HEK293 (cell line): ENCODE results near the gene ENO3.

ENCODE experiments used
- GLIS2 ChIP-seq: fragments of 450-650 bp; formaldehyde crosslinking; IDR thresholded peaks from 2 replicates; pipeline ENCODE4 v1.5.1; 2016; ENCODE audit warnings: missing biosample characterization, missing genetic modification characterization
- KLF10 ChIP-seq: fragments of 450-650 bp; IDR thresholded peaks from 2 replicates; pipeline ENCODE4 v1.5.1; 2018; ENCODE audit warnings: missing biosample characterization, mild to moderate bottlenecking, missing genetic modification characterization
- KLF16 ChIP-seq: fragments of 450-650 bp; formaldehyde crosslinking; IDR thresholded peaks from 2 replicates; pipeline ENCODE4 v1.5.1; 2017; ENCODE audit warnings: missing biosample characterization, missing genetic modification characterization
- KLF7 ChIP-seq: fragments of 450-650 bp; formaldehyde crosslinking; IDR thresholded peaks from 2 replicates; pipeline ENCODE4 v1.5.1; 2016; ENCODE audit warnings: missing biosample characterization, missing genetic modification characterization, borderline replicate concordance
- MZF1 ChIP-seq: fragments of 450-650 bp; formaldehyde crosslinking; IDR thresholded peaks from 2 replicates; pipeline ENCODE4 v1.5.1; 2017; ENCODE audit warnings: missing biosample characterization, missing genetic modification characterization, borderline replicate concordance
- OVOL3 ChIP-seq: fragments of 450-650 bp; formaldehyde crosslinking; IDR thresholded peaks from 2 replicates; pipeline ENCODE4 v1.5.1; 2016; ENCODE audit warnings: missing biosample characterization, missing genetic modification characterization
- SP2 ChIP-seq: fragments of 450-650 bp; formaldehyde crosslinking; IDR thresholded peaks from 2 replicates; pipeline ENCODE4 v1.5.1; 2016; ENCODE audit warnings: missing biosample characterization, missing genetic modification characterization
- ZBTB20 ChIP-seq: fragments of 450-650 bp; formaldehyde crosslinking; IDR thresholded peaks from 2 replicates; pipeline ENCODE4 v1.5.1; 2016; ENCODE audit warnings: missing biosample characterization, missing genetic modification characterization
- ZBTB7A ChIP-seq: fragments of 450-650 bp; formaldehyde crosslinking; IDR thresholded peaks from 2 replicates; pipeline ENCODE4 v1.5.1; 2016; ENCODE audit warnings: low read depth, missing biosample characterization, missing genetic modification characterization
- ZBTB8A ChIP-seq: fragments of 450-650 bp; formaldehyde crosslinking; IDR thresholded peaks from 2 replicates; pipeline ENCODE4 v1.5.1; 2016; ENCODE audit warnings: missing biosample characterization, missing genetic modification characterization
- ZEB2 ChIP-seq: fragments of 450-650 bp; formaldehyde crosslinking; IDR thresholded peaks from 2 replicates; pipeline ENCODE4 v1.5.1; 2016; ENCODE audit warnings: missing biosample characterization, missing genetic modification characterization
- ZFP37 ChIP-seq: fragments of 450-650 bp; formaldehyde crosslinking; IDR thresholded peaks from 2 replicates; pipeline ENCODE4 v1.5.1; 2016; ENCODE audit warnings: missing biosample characterization, missing genetic modification characterization
- ZNF24 ChIP-seq: fragments of 450-650 bp; formaldehyde crosslinking; IDR thresholded peaks from 2 replicates; pipeline ENCODE4 v1.5.1; 2016; ENCODE audit warnings: missing biosample characterization, missing genetic modification characterization
- ZNF266 ChIP-seq: fragments of 450-650 bp; formaldehyde crosslinking; IDR thresholded peaks from 2 replicates; pipeline ENCODE4 v1.5.1; 2016; ENCODE audit warnings: missing biosample characterization, missing genetic modification characterization, low read depth
- ZNF292 ChIP-seq: fragments of 450-650 bp; formaldehyde crosslinking; IDR thresholded peaks from 2 replicates; pipeline ENCODE4 v1.5.1; 2016; ENCODE audit warnings: low read depth, missing biosample characterization, missing genetic modification characterization, borderline replicate concordance
- ZNF335 ChIP-seq: fragments of 450-650 bp; formaldehyde crosslinking; conservative IDR thresholded peaks from 2 replicates; pipeline ENCODE4 v1.5.1; 2016; ENCODE audit warnings: missing biosample characterization, missing genetic modification characterization
- ZNF341 ChIP-seq: fragments of 450-650 bp; formaldehyde crosslinking; IDR thresholded peaks from 2 replicates; pipeline ENCODE4; 2016; ENCODE audit warnings: low read depth, missing biosample characterization, missing genetic modification characterization
- ZNF366 ChIP-seq: fragments of 450-650 bp; formaldehyde crosslinking; conservative IDR thresholded peaks from 2 replicates; pipeline ENCODE4 v1.5.1; 2016; ENCODE audit warnings: missing biosample characterization, missing genetic modification characterization
- ZNF394 ChIP-seq: fragments of 450-650 bp; formaldehyde crosslinking; IDR thresholded peaks from 2 replicates; pipeline ENCODE4 v1.5.1; 2016; ENCODE audit warnings: missing biosample characterization, missing genetic modification characterization, mild to moderate bottlenecking, moderate library complexity, borderline replicate concordance
- ZNF629 ChIP-seq: fragments of 450-650 bp; formaldehyde crosslinking; IDR thresholded peaks from 2 replicates; pipeline ENCODE4 v1.5.1; 2017; ENCODE audit warnings: missing biosample characterization, missing genetic modification characterization
- ZNF670 ChIP-seq: fragments of 450-650 bp; formaldehyde crosslinking; IDR thresholded peaks from 2 replicates; pipeline ENCODE4 v1.5.1; 2016; ENCODE audit warnings: missing biosample characterization, missing genetic modification characterization, low read depth
- ZNF768 ChIP-seq: fragments of 450-650 bp; formaldehyde crosslinking; IDR thresholded peaks from 2 replicates; pipeline ENCODE4 v1.5.1; 2018; ENCODE audit warnings: missing biosample characterization, mild to moderate bottlenecking, missing genetic modification characterization
- ZXDB ChIP-seq: fragments of 450-650 bp; formaldehyde crosslinking; IDR thresholded peaks from 2 replicates; pipeline ENCODE4 v1.5.1; 2016; ENCODE audit warnings: missing biosample characterization, missing genetic modification characterization
- TF ChIP-seq, protein P1 (sequence below): fragments of 450-650 bp; formaldehyde crosslinking; IDR thresholded peaks from 2 replicates; pipeline ENCODE4; 2016; ENCODE audit warnings: missing biosample characterization, missing genetic modification characterization
- TF ChIP-seq, protein P2 (sequence below): fragments of 450-650 bp; formaldehyde crosslinking; IDR thresholded peaks from 2 replicates; pipeline ENCODE4 v1.5.1; 2016; ENCODE audit warnings: missing biosample characterization, missing genetic modification characterization
- TF ChIP-seq, protein P3 (sequence below): fragments of 450-650 bp; formaldehyde crosslinking; IDR thresholded peaks from 2 replicates; pipeline ENCODE4 v1.5.1; 2016; ENCODE audit warnings: missing biosample characterization, missing genetic modification characterization
- TF ChIP-seq, protein P4 (sequence below): fragments of 450-650 bp; formaldehyde crosslinking; IDR thresholded peaks from 2 replicates; pipeline ENCODE4 v1.5.1; 2017; ENCODE audit warnings: missing biosample characterization, missing genetic modification characterization
- TF ChIP-seq, protein P5 (sequence below): fragments of 450-650 bp; formaldehyde crosslinking; conservative IDR thresholded peaks from 2 replicates; pipeline ENCODE4 v1.5.1; 2016; ENCODE audit warnings: low read depth, missing biosample characterization, missing genetic modification characterization

The ENO3 gene

DNA sequence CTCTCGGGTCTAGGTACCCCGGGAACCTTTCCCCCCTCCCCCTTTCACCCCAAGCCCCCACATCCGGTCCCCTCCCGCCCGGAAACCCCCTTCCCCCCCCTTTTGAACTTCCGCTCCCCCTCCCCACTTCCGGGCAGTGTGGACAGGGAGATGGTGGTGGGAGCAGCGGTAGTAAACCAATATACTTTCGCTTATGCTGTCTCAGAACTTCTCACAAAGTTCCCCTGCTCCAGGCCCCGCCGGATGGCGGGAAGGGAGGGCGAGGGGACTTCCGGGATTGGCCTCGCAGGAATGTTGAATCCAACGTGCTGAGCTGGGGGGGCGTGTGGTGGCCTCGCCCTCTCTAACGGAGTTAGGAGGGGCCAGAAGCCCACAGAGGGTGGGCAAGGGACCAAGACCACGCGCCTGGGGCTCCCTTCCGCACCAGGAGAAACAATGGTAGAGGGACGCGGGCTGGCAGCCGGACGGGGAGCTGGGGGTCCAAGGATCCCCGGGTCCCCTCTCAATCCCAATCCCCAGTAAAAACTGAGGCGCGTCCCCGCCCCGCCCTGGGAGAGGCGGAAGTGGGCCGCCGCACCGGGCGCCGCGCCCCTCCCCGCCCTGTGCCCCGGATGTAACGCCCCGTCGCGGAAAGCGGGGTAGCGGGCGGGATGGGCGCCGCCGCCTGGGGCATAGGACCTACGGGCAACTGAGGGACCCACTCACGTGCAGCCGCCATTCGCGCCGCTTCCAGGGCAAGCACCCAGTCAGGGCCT is 3.3 kb upstream of the ENO3 start (continued):
- TF ChIP-seq ZNF670 (tag by site-specific recombination) (no peak), ZNF335 (tag by site-specific recombination) (peak; percentile 67), SP2 (tag by site-specific recombination) (peak; percentile 82), KLF16 (tag by site-specific recombination) (peak; percentile 64), GLIS2 (peak; percentile 90), MZF1 (tag by site-specific recombination) (peak; percentile 57), ZBTB7A (tag by site-specific recombination) (peak; percentile 80; the same call in 1 of the 2 replicates), ZNF394 (0 out of 2 replicates have a peak, but pooled peaks have one; percentile 26), ZNF24 (tag by site-specific recombination) (0 out of 2 replicates have a peak, but pooled peaks have one; percentile 11), ZFP37 (tag by site-specific recombination) (0 out of 2 replicates have a peak, but pooled peaks have one; percentile 66), ZNF768 (no peak), ZNF341 (tag by site-specific recombination) (peak; percentile 68), KLF7 (tag by site-specific recombination) (peak; percentile 68), ZBTB20 (peak; percentile 37; the same call in 1 of the 2 replicates), ZEB2 (tag by site-specific recombination) (peak; percentile 61), KLF10 (peak; percentile 55; the same call in 1 of the 2 replicates), ZNF629 (tag by site-specific recombination) (0 out of 2 replicates have a peak, but pooled peaks have one; percentile 10), ZNF366 (tag by site-specific recombination) (no peak), ZXDB (tag by site-specific recombination) (0 out of 2 replicates have a peak, but pooled peaks have one; percentile 32), ZNF292 (tag by site-specific recombination) (no peak), OVOL3 (tag by site-specific recombination) (peak; percentile 52; the same call in 1 of the 2 replicates), ZBTB8A (peak; percentile 99), ZNF266 (no peak; the same call in 1 of the 2 replicates)
- TF ChIP-seq, protein P1, sequence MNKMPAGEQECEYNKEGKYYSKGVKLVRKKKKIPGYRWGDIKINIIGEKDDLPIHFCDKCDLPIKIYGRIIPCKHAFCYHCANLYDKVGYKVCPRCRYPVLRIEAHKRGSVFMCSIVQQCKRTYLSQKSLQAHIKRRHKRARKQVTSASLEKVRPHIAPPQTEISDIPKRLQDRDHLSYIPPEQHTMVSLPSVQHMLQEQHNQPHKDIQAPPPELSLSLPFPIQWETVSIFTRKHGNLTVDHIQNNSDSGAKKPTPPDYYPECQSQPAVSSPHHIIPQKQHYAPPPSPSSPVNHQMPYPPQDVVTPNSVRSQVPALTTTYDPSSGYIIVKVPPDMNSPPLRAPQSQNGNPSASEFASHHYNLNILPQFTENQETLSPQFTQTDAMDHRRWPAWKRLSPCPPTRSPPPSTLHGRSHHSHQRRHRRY: 0 out of 2 replicates have a peak, but pooled peaks have one; percentile 29
- TF ChIP-seq, protein P2, sequence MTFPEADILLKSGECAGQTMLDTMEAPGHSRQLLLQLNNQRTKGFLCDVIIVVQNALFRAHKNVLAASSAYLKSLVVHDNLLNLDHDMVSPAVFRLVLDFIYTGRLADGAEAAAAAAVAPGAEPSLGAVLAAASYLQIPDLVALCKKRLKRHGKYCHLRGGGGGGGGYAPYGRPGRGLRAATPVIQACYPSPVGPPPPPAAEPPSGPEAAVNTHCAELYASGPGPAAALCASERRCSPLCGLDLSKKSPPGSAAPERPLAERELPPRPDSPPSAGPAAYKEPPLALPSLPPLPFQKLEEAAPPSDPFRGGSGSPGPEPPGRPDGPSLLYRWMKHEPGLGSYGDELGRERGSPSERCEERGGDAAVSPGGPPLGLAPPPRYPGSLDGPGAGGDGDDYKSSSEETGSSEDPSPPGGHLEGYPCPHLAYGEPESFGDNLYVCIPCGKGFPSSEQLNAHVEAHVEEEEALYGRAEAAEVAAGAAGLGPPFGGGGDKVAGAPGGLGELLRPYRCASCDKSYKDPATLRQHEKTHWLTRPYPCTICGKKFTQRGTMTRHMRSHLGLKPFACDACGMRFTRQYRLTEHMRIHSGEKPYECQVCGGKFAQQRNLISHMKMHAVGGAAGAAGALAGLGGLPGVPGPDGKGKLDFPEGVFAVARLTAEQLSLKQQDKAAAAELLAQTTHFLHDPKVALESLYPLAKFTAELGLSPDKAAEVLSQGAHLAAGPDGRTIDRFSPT (tag by site-specific recombination): 0 out of 2 replicates have a peak, but pooled peaks have one; percentile 71
- TF ChIP-seq, protein P3, sequence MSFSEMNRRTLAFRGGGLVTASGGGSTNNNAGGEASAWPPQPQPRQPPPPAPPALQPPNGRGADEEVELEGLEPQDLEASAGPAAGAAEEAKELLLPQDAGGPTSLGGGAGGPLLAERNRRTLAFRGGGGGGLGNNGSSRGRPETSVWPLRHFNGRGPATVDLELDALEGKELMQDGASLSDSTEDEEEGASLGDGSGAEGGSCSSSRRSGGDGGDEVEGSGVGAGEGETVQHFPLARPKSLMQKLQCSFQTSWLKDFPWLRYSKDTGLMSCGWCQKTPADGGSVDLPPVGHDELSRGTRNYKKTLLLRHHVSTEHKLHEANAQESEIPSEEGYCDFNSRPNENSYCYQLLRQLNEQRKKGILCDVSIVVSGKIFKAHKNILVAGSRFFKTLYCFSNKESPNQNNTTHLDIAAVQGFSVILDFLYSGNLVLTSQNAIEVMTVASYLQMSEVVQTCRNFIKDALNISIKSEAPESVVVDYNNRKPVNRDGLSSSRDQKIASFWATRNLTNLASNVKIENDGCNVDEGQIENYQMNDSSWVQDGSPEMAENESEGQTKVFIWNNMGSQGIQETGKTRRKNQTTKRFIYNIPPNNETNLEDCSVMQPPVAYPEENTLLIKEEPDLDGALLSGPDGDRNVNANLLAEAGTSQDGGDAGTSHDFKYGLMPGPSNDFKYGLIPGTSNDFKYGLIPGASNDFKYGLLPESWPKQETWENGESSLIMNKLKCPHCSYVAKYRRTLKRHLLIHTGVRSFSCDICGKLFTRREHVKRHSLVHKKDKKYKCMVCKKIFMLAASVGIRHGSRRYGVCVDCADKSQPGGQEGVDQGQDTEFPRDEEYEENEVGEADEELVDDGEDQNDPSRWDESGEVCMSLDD (tag by site-specific recombination): peak; percentile 68; the same call in 1 of the 2 replicates
- TF ChIP-seq, protein P4, sequence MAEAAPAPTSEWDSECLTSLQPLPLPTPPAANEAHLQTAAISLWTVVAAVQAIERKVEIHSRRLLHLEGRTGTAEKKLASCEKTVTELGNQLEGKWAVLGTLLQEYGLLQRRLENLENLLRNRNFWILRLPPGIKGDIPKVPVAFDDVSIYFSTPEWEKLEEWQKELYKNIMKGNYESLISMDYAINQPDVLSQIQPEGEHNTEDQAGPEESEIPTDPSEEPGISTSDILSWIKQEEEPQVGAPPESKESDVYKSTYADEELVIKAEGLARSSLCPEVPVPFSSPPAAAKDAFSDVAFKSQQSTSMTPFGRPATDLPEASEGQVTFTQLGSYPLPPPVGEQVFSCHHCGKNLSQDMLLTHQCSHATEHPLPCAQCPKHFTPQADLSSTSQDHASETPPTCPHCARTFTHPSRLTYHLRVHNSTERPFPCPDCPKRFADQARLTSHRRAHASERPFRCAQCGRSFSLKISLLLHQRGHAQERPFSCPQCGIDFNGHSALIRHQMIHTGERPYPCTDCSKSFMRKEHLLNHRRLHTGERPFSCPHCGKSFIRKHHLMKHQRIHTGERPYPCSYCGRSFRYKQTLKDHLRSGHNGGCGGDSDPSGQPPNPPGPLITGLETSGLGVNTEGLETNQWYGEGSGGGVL: peak; percentile 71
- TF ChIP-seq, protein P5, sequence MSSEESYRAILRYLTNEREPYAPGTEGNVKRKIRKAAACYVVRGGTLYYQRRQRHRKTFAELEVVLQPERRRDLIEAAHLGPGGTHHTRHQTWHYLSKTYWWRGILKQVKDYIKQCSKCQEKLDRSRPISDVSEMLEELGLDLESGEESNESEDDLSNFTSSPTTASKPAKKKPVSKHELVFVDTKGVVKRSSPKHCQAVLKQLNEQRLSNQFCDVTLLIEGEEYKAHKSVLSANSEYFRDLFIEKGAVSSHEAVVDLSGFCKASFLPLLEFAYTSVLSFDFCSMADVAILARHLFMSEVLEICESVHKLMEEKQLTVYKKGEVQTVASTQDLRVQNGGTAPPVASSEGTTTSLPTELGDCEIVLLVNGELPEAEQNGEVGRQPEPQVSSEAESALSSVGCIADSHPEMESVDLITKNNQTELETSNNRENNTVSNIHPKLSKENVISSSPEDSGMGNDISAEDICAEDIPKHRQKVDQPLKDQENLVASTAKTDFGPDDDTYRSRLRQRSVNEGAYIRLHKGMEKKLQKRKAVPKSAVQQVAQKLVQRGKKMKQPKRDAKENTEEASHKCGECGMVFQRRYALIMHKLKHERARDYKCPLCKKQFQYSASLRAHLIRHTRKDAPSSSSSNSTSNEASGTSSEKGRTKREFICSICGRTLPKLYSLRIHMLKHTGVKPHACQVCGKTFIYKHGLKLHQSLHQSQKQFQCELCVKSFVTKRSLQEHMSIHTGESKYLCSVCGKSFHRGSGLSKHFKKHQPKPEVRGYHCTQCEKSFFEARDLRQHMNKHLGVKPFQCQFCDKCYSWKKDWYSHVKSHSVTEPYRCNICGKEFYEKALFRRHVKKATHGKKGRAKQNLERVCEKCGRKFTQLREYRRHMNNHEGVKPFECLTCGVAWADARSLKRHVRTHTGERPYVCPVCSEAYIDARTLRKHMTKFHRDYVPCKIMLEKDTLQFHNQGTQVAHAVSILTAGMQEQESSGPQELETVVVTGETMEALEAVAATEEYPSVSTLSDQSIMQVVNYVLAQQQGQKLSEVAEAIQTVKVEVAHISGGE (tag by site-specific recombination): peak; percentile 71
